T-cell (primary cell): ENCODE measurements around the gene SH3RF3. TPM values are rescaled to one million over a fixed set of nuclear protein-coding genes. Genes with fewer than 3 reads are reported as not detected.

Source experiments
- ATAC-seq, 4 experiments: fragments of 200-7000 bp in 3 of 4; fragments of 150-1000 bp in 1 of 4; cut with Tn5 transposase; replicated peaks in 1 of 4; 1 replicate in 3 of 4; 2 replicates in 1 of 4; pipeline ENCODE4 v1.10.0; 2021; ENCODE audit warnings: moderate library complexity in 3 of 4, mild to moderate bottlenecking in 2 of 4, moderate number of reproducible peaks in 1 of 4
- CTCF ChIA-PET, 2 donors: fragments of 300-600 bp; sonication (Branson Sonifier 250); formaldehyde crosslinking; loops; one replicate each; lab custom pipeline; 2022; ENCODE audit warnings: antibody characterized with exemption in 2 of 2; lab: Charles Lee
- POLR2A ChIA-PET, 2 donors: fragments of 300-600 bp; sonication (Branson Sonifier 250); formaldehyde crosslinking; loops; one replicate each; lab custom pipeline; 2022; ENCODE audit warnings: antibody characterized with exemption in 2 of 2; lab: Charles Lee
- DNase-seq, 35 experiments: peaks; one replicate each; pipeline versions ENCODE4 v3.0.0 to v3.0.0-alpha.2; 2013 to 2023
- H3K27ac ChIP-seq: one replicate; pipeline ENCODE4 v1.5.1; 2013; ENCODE audit warnings: low read length
- H3K27me3 ChIP-seq, 2 experiments: replicated peaks in 1 of 2; 1 replicate in 1 of 2; 2 replicates in 1 of 2; pipeline versions ENCODE4 v1.6.1 to v1.7.0; 2013; ENCODE audit warnings: low read length in 1 of 2, mixed read lengths in 1 of 2; ENCODE audit not compliant: control insufficient read depth in 2 of 2, insufficient read depth in 2 of 2; ENCODE audit errors: extremely low read depth in 1 of 2
- H3K36me3 ChIP-seq, 2 donors: 1 replicate in 1 of 2; 2 replicates in 1 of 2; pipeline versions ENCODE4 v1.6.1 to v1.7.0; 2013; ENCODE audit warnings: low read length in 1 of 2; ENCODE audit not compliant: control insufficient read depth in 2 of 2, insufficient read depth in 1 of 2; ENCODE audit errors: extremely low read depth in 1 of 2
- H3K4me1 ChIP-seq, 2 experiments: 1 replicate in 1 of 2; 2 replicates in 1 of 2; pipeline versions ENCODE4 v1.6.1 to v1.7.0; 2013; ENCODE audit warnings: low read length in 2 of 2, mixed read lengths in 1 of 2; ENCODE audit not compliant: insufficient read depth in 2 of 2, control insufficient read depth in 1 of 2; ENCODE audit errors: extremely low read depth in 1 of 2
- H3K4me3 ChIP-seq, 2 donors: 1 replicate in 1 of 2; 2 replicates in 1 of 2; pipeline versions ENCODE4 v1.5.1 to v1.7.0; 2013; ENCODE audit warnings: mild to moderate bottlenecking in 2 of 2, low read length in 1 of 2, moderate library complexity in 1 of 2; ENCODE audit not compliant: control insufficient read depth in 1 of 2; ENCODE audit errors: extremely low read depth in 1 of 2
- H3K9me3 ChIP-seq: 2 replicates; pipeline ENCODE4 v1.7.0; 2013
- H3K27ac Mint-ChIP-seq, 2 donors: one replicate each; pipeline ENCODE4 v1.8.0; 2020 to 2021; ENCODE audit warnings: mild to moderate bottlenecking in 2 of 2, mixed read lengths in 2 of 2
- H3K27me3 Mint-ChIP-seq, 2 donors: one replicate each; pipeline ENCODE4 v1.8.0; 2021 to 2022; ENCODE audit warnings: mixed read lengths in 2 of 2
- H3K36me3 Mint-ChIP-seq: one replicate; pipeline ENCODE4 v1.8.0; 2021; ENCODE audit warnings: mixed read lengths
- H3K4me1 Mint-ChIP-seq, 3 donors: one replicate each; pipeline ENCODE4 v1.8.0; 2020 to 2022; ENCODE audit warnings: mixed read lengths in 3 of 3, mild to moderate bottlenecking in 1 of 3
- H3K4me3 Mint-ChIP-seq, 3 donors: one replicate each; pipeline ENCODE4 v1.8.0; 2020 to 2022; ENCODE audit warnings: mild to moderate bottlenecking in 3 of 3, mixed read lengths in 3 of 3, moderate library complexity in 3 of 3
- H3K9me3 Mint-ChIP-seq, 3 donors: one replicate each; pipeline ENCODE4 v1.8.0; 2020 to 2022; ENCODE audit warnings: mixed read lengths in 3 of 3
- WGBS: methylation state at CpG from one replicate; pipeline ENCODE4 v1.1.5; 2013; ENCODE audit warnings: missing lambda C conversion rate; ENCODE audit not compliant: insufficient coverage; 5-methylcytosine and 5-hydroxymethylcytosine counted together
- total RNA-seq, 35 experiments: library from RNA in 6 of 35; stranded (reverse) in 6 of 35; fragments of 120-200 nt in 1 of 35; gene quantifications; one replicate each; pipeline versions ENCODE4 v1.2.1 to v1.2.4 and lab custom pipeline; 2013 to 2026

The SH3RF3 gene
- total RNA-seq, 5 donors from 2014 or later (not counting 1 experiment from before 2014, with no cell fraction given): 1.8 to 4.6 (median 3.6) TPM

- no peaks in the 10 kb centered on the region for H3K9me3 Mint-ChIP-seq
- Histone ChIP-seq H3K27ac (no peak overlapping the region), H3K27me3 (peaks cover 0 to 9% of the 10 kb centered on the region in 2 experiments), H3K36me3 (no peaks in the 10 kb centered on the region), H3K9me3 (no peaks in the 10 kb centered on the region), H3K4me3 (no peak overlapping the region), H3K4me1 (no peaks in the 10 kb centered on the region)
- ATAC-seq (no peak), DNase-seq (no peak)
- H3K4me3 Mint-ChIP-seq: no peak overlapping the region
- ChIA-PET POLR2A (no interaction called here), CTCF (no interaction called here)
- H3K27me3 Mint-ChIP-seq: no peaks in the 10 kb centered on the region
- peaks cover 0 to 20% (median 3%) of the 10 kb centered on the region in 3 donors for H3K4me1 Mint-ChIP-seq
- no peak overlapping the region for H3K27ac Mint-ChIP-seq
- H3K36me3 Mint-ChIP-seq: no peaks in the 10 kb centered on the region
- WGBS: 82% methylated on average over 8 of the region's 10 CpGs
These were observed 276.9 kb downstream of the SH3RF3 start for GRCh38 chr2:109405873-109406272.

GRCh38 chr2:109406301-109406700 is 277.3 kb downstream of the SH3RF3 start:
- peaks cover 0 to 20% (median 3%) of the 10 kb centered on the region in 3 donors for H3K4me1 Mint-ChIP-seq

GRCh38 chr2:109407276-109408042 is 278.5 kb downstream of the SH3RF3 start:
- Mint-ChIP-seq H3K4me3 (no peak overlapping the region), H3K4me1 (peaks cover 0 to 20% (median 3%) of the 10 kb centered on the region in 3 donors), H3K27me3 (no peaks in the 10 kb centered on the region), H3K36me3 (no peaks in the 10 kb centered on the region), H3K9me3 (no peaks in the 10 kb centered on the region), H3K27ac (no peak overlapping the region)
- H3K27me3 ChIP-seq: peaks cover 0 to 9% of the 10 kb centered on the region in 2 experiments
- WGBS: 68% methylated on average over 5 of the region's 7 CpGs
- ATAC-seq: no peak
- no peaks in the 10 kb centered on the region for H3K36me3 ChIP-seq
- ChIA-PET POLR2A (no interaction called here), CTCF (no interaction called here)
- H3K27ac ChIP-seq: no peak overlapping the region
- DNase-seq: no peak
- H3K4me1 ChIP-seq: no peaks in the 10 kb centered on the region
- no peak overlapping the region for H3K4me3 ChIP-seq
- H3K9me3 ChIP-seq: no peaks in the 10 kb centered on the region

More at GRCh38 chr2:109406301-109406700, 277.3 kb downstream of the SH3RF3 start:
- Histone ChIP-seq H3K36me3 (no peaks in the 10 kb centered on the region), H3K9me3 (no peaks in the 10 kb centered on the region), H3K27ac (no peak overlapping the region), H3K4me3 (no peak overlapping the region), H3K27me3 (peaks cover 0 to 9% of the 10 kb centered on the region in 2 experiments), H3K4me1 (no peaks in the 10 kb centered on the region)
- 81% methylated on average over 7 of the region's 8 CpGs for WGBS
- no peak overlapping the region for H3K4me3 Mint-ChIP-seq
- ATAC-seq: no peak
- no peak overlapping the region for H3K27ac Mint-ChIP-seq
- ChIA-PET CTCF (no interaction called here), POLR2A (no interaction called here)
- H3K9me3 Mint-ChIP-seq: no peaks in the 10 kb centered on the region
- no peak for DNase-seq
- H3K27me3 Mint-ChIP-seq: no peaks in the 10 kb centered on the region
- H3K36me3 Mint-ChIP-seq: no peaks in the 10 kb centered on the region

- no peaks in the 10 kb centered on the region for H3K9me3 Mint-ChIP-seq
- H3K36me3 Mint-ChIP-seq: no peaks in the 10 kb centered on the region
- DNase-seq (no peak), ATAC-seq (no peak)
- Histone ChIP-seq H3K36me3 (no peaks in the 10 kb centered on the region), H3K4me3 (no peak overlapping the region), H3K9me3 (no peaks in the 10 kb centered on the region), H3K4me1 (no peaks in the 10 kb centered on the region), H3K27me3 (peaks cover 0 to 9% of the 10 kb centered on the region in 2 experiments), H3K27ac (no peak overlapping the region)
- H3K27me3 Mint-ChIP-seq: no peaks in the 10 kb centered on the region
- ChIA-PET POLR2A (no interaction called here), CTCF (no interaction called here)
- H3K4me1 Mint-ChIP-seq: peaks cover 0 to 17% (median 2%) of the 10 kb centered on the region in 3 donors
- H3K4me3 Mint-ChIP-seq: no peak overlapping the region
- 90% methylated on average over 3 of the region's 4 CpGs for WGBS
- no peak overlapping the region for H3K27ac Mint-ChIP-seq
These were observed 279.0 kb downstream of the SH3RF3 start for GRCh38 chr2:109408043-109408335.

DNA sequence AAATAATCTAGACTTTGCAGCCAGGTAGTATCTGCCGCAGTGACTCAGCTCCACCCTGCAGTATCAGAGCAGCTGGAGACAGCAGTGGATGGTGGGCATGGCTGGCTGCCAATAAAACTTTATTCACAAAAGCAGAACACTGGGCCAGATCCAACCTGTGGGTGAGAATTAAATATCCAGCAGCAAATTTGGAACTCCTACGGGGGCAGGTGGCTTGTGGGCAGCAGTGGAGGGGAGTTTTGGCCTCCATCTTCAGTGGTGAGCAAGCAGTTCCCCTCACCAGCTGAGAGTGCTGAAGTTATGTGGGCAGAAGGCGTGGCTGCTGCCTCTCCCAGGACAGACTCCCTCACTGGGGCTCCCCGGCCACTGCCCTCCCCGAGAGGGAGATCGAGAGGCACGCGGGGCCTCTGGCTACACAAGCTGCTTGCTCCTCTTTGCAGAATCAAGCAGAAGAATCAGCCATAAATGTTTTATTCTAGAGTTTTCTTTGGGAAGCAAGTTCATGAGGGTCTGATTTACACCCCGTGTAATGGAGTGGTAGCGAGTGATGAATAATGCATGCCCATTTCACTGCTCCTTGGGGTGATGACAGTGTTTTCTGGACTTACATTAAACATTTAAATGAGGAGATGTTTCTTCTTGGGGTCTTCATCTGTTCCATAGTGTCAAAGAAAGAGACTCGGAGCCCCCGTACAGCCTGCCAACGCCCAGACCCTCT is 280.5 kb downstream of the SH3RF3 start:
- H3K27me3 Mint-ChIP-seq: no peaks in the 10 kb centered on the region

DNA sequence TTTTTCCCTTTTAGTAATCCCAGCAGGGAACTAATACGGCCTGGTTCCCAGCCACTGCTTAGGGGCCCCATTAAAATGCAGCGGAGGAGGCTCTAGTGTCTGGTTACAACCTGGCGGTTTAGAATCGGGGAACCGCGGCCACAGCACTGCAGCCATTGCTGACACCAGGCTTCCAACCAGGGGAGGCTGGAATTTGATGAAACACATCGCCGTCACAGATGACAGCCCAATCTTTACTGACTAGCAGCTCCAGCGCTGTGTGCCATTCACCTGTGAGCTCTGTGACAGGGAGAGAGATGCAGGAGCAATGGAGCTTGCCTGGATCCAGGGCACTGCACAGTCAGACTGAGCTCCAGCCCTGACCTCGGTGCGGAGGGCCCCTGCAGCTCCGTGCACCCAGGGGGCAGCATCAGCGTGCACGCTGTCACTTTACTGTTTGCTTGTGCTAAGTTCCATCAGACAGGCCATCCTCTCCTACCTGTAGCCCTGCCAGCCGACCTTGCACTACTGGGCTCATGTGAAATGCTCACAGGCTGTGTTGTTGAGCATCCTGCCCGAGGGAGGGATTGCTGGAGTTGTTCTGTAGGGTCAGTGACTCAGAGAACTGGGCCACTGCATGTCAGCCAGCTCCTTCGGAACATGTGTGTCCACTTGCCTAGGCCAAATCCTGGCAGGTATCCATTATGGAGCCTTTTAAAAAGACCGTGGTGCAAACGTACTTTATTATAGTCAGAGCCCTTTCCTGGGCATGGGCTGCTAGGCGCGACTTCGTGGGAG is 281.2 kb downstream of the SH3RF3 start:
- Histone ChIP-seq H3K27ac (no peak overlapping the region), H3K4me3 (no peak overlapping the region), H3K4me1 (no peaks in the 10 kb centered on the region), H3K9me3 (no peaks in the 10 kb centered on the region), H3K27me3 (peaks cover 0 to 6% of the 10 kb centered on the region in 2 experiments), H3K36me3 (no peaks in the 10 kb centered on the region)
- H3K9me3 Mint-ChIP-seq: no peaks in the 10 kb centered on the region
- POLR2A ChIA-PET: no interaction called here
- H3K27ac Mint-ChIP-seq: no peak overlapping the region
- peaks cover 0 to 2% (median 0%) of the 10 kb centered on the region in 3 donors for H3K4me1 Mint-ChIP-seq
- DNase-seq (no peak), ATAC-seq (no peak)
- no peaks in the 10 kb centered on the region for H3K36me3 Mint-ChIP-seq
- H3K27me3 Mint-ChIP-seq: no peaks in the 10 kb centered on the region
- WGBS: 91% methylated on average over 19 of the region's 22 CpGs
- CTCF ChIA-PET: no interaction called here
- no peak overlapping the region for H3K4me3 Mint-ChIP-seq

More for the DNA sequence above, 280.5 kb downstream of the SH3RF3 start:
- Histone ChIP-seq H3K27ac (no peak overlapping the region), H3K4me3 (no peak overlapping the region), H3K9me3 (no peaks in the 10 kb centered on the region), H3K36me3 (no peaks in the 10 kb centered on the region), H3K27me3 (peaks cover 0 to 9% of the 10 kb centered on the region in 2 experiments), H3K4me1 (no peaks in the 10 kb centered on the region)
- Mint-ChIP-seq H3K36me3 (no peaks in the 10 kb centered on the region), H3K4me3 (no peak overlapping the region), H3K4me1 (peaks cover 0 to 9% (median 0%) of the 10 kb centered on the region in 3 donors), H3K9me3 (no peaks in the 10 kb centered on the region), H3K27ac (no peak overlapping the region)
- no peak for DNase-seq
- ChIA-PET POLR2A (no interaction called here), CTCF (no interaction called here)
- WGBS: 91% methylated on average over 6 of the region's 13 CpGs
- no peak for ATAC-seq
